ENCODE results near the gene LRRFIP1. TPM values are rescaled to one million over a fixed set of nuclear protein-coding genes. Genes with fewer than 3 reads are reported as not detected.
A peak's percentile ranks its signal among the peaks of the same experiment; 100 is the strongest.

Gene LRRFIP1
- polyA plus RNA-seq, 1 donor (not counting 4 experiments of a cell fraction or from before 2014, with no cell fraction given), result 115 TPM

- Histone ChIP-seq H3K36me3 (ENCODE audit: control insufficient read depth in 2 of 2, extremely low read depth in 1 of 2, insufficient read depth in 2 of 2, low read length in 2 of 2) (no peaks in the 10 kb centered on the region), H3K79me2 (ENCODE audit: control insufficient read depth, insufficient read depth, low read length) (no peaks in the 10 kb centered on the region), H2AFZ (ENCODE audit: control insufficient read depth, low read length) (no peak overlapping the region), H3K9me3 (ENCODE audit: control insufficient read depth, low read depth, low read length) (no peaks in the 10 kb centered on the region), H3K9me1 (ENCODE audit: control insufficient read depth, extremely low read depth, insufficient read depth, low read length) (no peaks in the 10 kb centered on the region), H3K27me3 (ENCODE audit: control insufficient read depth, extremely low read depth, insufficient read depth, low read length) (peaks cover 5% of the 10 kb centered on the region), H3K4me1 (ENCODE audit: control insufficient read depth, extremely low read depth, insufficient read depth, low read length) (peaks cover 5% of the 10 kb centered on the region), H3K4me3 (ENCODE audit: control insufficient read depth in 2 of 3, extremely low read depth in 1 of 3, insufficient read depth in 2 of 3, low read depth in 1 of 3, low read length in 3 of 3) (no peak overlapping the region), H3K9ac (ENCODE audit: control insufficient read depth, extremely low read depth, insufficient read depth, low read length) (no peak overlapping the region), H3K4me2 (ENCODE audit: control insufficient read depth, extremely low read depth, insufficient read depth, low read depth, low read length) (no peak overlapping the region), H3K27ac (ENCODE audit: control insufficient read depth, insufficient read depth, low read length) (no peak overlapping the region), H4K20me1 (ENCODE audit: control insufficient read depth, extremely low read depth, insufficient read depth, low read length) (no peaks in the 10 kb centered on the region)
- no peak for TF ChIP-seq CTCF (optimal IDR thresholded peaks at IDR 0.05 in 1 of 3, IDR thresholded peaks at IDR 0.05 in 1 of 3, conservative IDR thresholded peaks at IDR 0.05 in 1 of 3; ENCODE audit: extremely low read depth in 1 of 3, insufficient read depth in 2 of 3, low read length in 3 of 3)
- no peak for TF ChIP-seq EZH2 (IDR thresholded peaks at IDR 0.05; ENCODE audit: low read length)
- peak; percentile 11 for DNase-seq (ENCODE audit: low read depth, low spot score)
- dilution Hi-C loops (cut with MboI; ENCODE audit: extremely low pct_ligation_motif_present, low sequenced_read_pairs), result no loop called here
- peak; percentile 80 for FAIRE-seq
Measured at GRCh38 chr2:237818066-237818473, 190.7 kb downstream of the LRRFIP1 start.

- Histone ChIP-seq H3K36me3 (ENCODE audit: control insufficient read depth in 2 of 2, extremely low read depth in 1 of 2, insufficient read depth in 2 of 2, low read length in 2 of 2) (no peaks in the 10 kb centered on the region), H3K27ac (ENCODE audit: control insufficient read depth, insufficient read depth, low read length) (no peak overlapping the region), H2AFZ (ENCODE audit: control insufficient read depth, low read length) (no peak overlapping the region), H3K4me3 (ENCODE audit: control insufficient read depth in 2 of 3, extremely low read depth in 1 of 3, insufficient read depth in 2 of 3, low read depth in 1 of 3, low read length in 3 of 3) (no peak overlapping the region), H3K4me2 (ENCODE audit: control insufficient read depth, extremely low read depth, insufficient read depth, low read depth, low read length) (no peak overlapping the region), H3K27me3 (ENCODE audit: control insufficient read depth, extremely low read depth, insufficient read depth, low read length) (no peaks in the 10 kb centered on the region), H3K9ac (ENCODE audit: control insufficient read depth, extremely low read depth, insufficient read depth, low read length) (no peak overlapping the region), H3K79me2 (ENCODE audit: control insufficient read depth, insufficient read depth, low read length) (no peaks in the 10 kb centered on the region), H3K9me3 (ENCODE audit: control insufficient read depth, low read depth, low read length) (no peaks in the 10 kb centered on the region), H3K9me1 (ENCODE audit: control insufficient read depth, extremely low read depth, insufficient read depth, low read length) (no peaks in the 10 kb centered on the region), H4K20me1 (ENCODE audit: control insufficient read depth, extremely low read depth, insufficient read depth, low read length) (no peaks in the 10 kb centered on the region), H3K4me1 (ENCODE audit: control insufficient read depth, extremely low read depth, insufficient read depth, low read length) (peaks cover 14% of the 10 kb centered on the region)
- dilution Hi-C loops (cut with MboI; ENCODE audit: extremely low pct_ligation_motif_present, low sequenced_read_pairs), result no loop called here
- FAIRE-seq (no peak), DNase-seq (ENCODE audit: low read depth, low spot score) (no peak)
- TF ChIP-seq CTCF (optimal IDR thresholded peaks at IDR 0.05 in 1 of 3, IDR thresholded peaks at IDR 0.05 in 1 of 3, conservative IDR thresholded peaks at IDR 0.05 in 1 of 3; ENCODE audit: extremely low read depth in 1 of 3, insufficient read depth in 2 of 3, low read length in 3 of 3) (no peak), EZH2 (IDR thresholded peaks at IDR 0.05; ENCODE audit: low read length) (no peak)
Measured at GRCh38 chr2:237819231-237819630, 191.8 kb downstream of the LRRFIP1 start.
